HCT116 (cell line): ENCODE data around the gene AKAP13. TPM values are rescaled to one million over a fixed set of nuclear protein-coding genes. Genes with fewer than 3 reads are reported as not detected.

Experiments used
- ATAC-seq: fragments of 200-7000 bp; cut with Tn5 transposase; 2 replicates; pipeline ENCODE4 v1.9.1; 2020; ENCODE audit warnings: mild to moderate bottlenecking, moderate library complexity
- BruUV-seq: library from RNA; stranded (reverse); fragments of 400-500 nt; replicated peaks from 2 replicates; lab custom pipeline; 2021; lab: Mats Ljungman, UMichigan
- CTCF ChIA-PET: fragments of 300-600 bp; sonication (Branson Sonifier 250); formaldehyde crosslinking; loops from one replicate; lab custom pipeline; 2021; ENCODE audit warnings: antibody characterized with exemption; lab: Charles Lee
- POLR2A ChIA-PET: fragments of 300-600, 350-600 bp; sonication (Branson Sonifier 250); formaldehyde crosslinking; loops from one replicate; lab custom pipeline; 2021; ENCODE audit warnings: antibody characterized with exemption; lab: Charles Lee
- RAD21 ChIA-PET, 2 experiments: fragments of 300-600 bp; sonication (Branson Sonifier 250); formaldehyde crosslinking; loops; one replicate each; lab custom pipeline; 2023; ENCODE audit warnings: low total read pairs in 2 of 2; ENCODE audit not compliant: uncharacterized antibody in 2 of 2, unreplicated experiment in 2 of 2, low non-redundant PET in 1 of 2; lab: Charles Lee
- DNase-seq: peaks from one replicate; pipeline ENCODE4 v3.0.0-alpha.2; 2010; ENCODE audit warnings: low read depth, low spot score
- H2AFZ ChIP-seq: fragments of 200-600 bp; shearing (Covaris generic), sonication (generic); 2 replicates; pipeline ENCODE4 v1.6.1; 2017; ENCODE audit warnings: low read depth, mixed run types, mixed read lengths, antibody characterized with exemption, low read length; ENCODE audit not compliant: poor library complexity, severe bottlenecking
- H3K27ac ChIP-seq: 2 replicates; pipeline ENCODE4 v1.5.1; 2012; ENCODE audit warnings: low read depth, low read length
- H3K27me3 ChIP-seq: fragments of 200-600 bp; sonication (generic); 2 replicates; pipeline ENCODE4 v1.6.1; 2016; ENCODE audit warnings: mixed run types, low read length, mixed read lengths; ENCODE audit not compliant: insufficient read depth
- H3K36me3 ChIP-seq, 2 experiments: fragments of 200-500 bp in 1 of 2; fragments of 200-600 bp in 1 of 2; sonication (Bioruptor generic) in 1 of 2; sonication (generic) in 1 of 2; 2 replicates each; pipeline versions ENCODE4 v1.5.1 to v1.6.1; 2014 to 2016; ENCODE audit warnings: low read length in 2 of 2, inconsistent platforms in 1 of 2, mixed read lengths in 1 of 2, mixed run types in 1 of 2; ENCODE audit not compliant: insufficient read depth in 2 of 2, control insufficient read depth in 1 of 2
- H3K4me1 ChIP-seq, 2 experiments: fragments of 200-600 bp in 1 of 2; sonication (generic) in 1 of 2; 2 replicates each; pipeline versions ENCODE4 v1.5.1 to v1.6.1; 2012 to 2017; ENCODE audit warnings: low read length in 2 of 2, inconsistent platforms in 1 of 2, mild to moderate bottlenecking in 1 of 2, mixed read lengths in 1 of 2, mixed run types in 1 of 2, moderate library complexity in 1 of 2; ENCODE audit not compliant: insufficient read depth in 2 of 2, control insufficient read depth in 1 of 2
- H3K4me2 ChIP-seq: fragments of 200-600 bp; sonication (generic); 2 replicates; pipeline ENCODE4 v1.6.1; 2017; ENCODE audit warnings: mixed run types, low read length, mixed read lengths
- H3K4me3 ChIP-seq, 2 experiments: fragments of 200-600 bp in 1 of 2; sonication (generic) in 1 of 2; replicated peaks in 1 of 2; 2 replicates each; pipeline ENCODE4 v1.5.1; 2011 to 2016; ENCODE audit warnings: low read length in 2 of 2, control low read depth in 1 of 2, low read depth in 1 of 2, mild to moderate bottlenecking in 1 of 2, mixed read lengths in 1 of 2, mixed run types in 1 of 2
- H3K79me2 ChIP-seq: fragments of 200-600 bp; sonication (generic); 2 replicates; pipeline ENCODE4 v1.6.1; 2017; ENCODE audit warnings: mild to moderate bottlenecking, mixed run types, low read length, moderate library complexity, mixed read lengths; ENCODE audit not compliant: insufficient read depth
- H3K9ac ChIP-seq: fragments of 200-600 bp; sonication (generic); 2 replicates; pipeline ENCODE4 v1.6.1; 2016; ENCODE audit warnings: low read length, mixed read lengths
- H3K9me2 ChIP-seq: fragments of 200-600 bp; sonication (generic), shearing (Covaris generic); 2 replicates; pipeline ENCODE4 v1.6.1; 2017; ENCODE audit warnings: mixed run types, mild to moderate bottlenecking, moderate library complexity; ENCODE audit not compliant: insufficient read depth
- H3K9me3 ChIP-seq, 2 experiments: fragments of 200-500 bp in 1 of 2; fragments of 200-600 bp in 1 of 2; sonication (Bioruptor generic) in 1 of 2; sonication (generic) in 1 of 2; 2 replicates each; pipeline ENCODE4 v1.6.1; 2014 to 2017; ENCODE audit warnings: low read length in 2 of 2, mixed read lengths in 2 of 2, inconsistent platforms in 1 of 2, low read depth in 1 of 2, mild to moderate bottlenecking in 1 of 2, mixed run types in 1 of 2, moderate library complexity in 1 of 2; ENCODE audit not compliant: control insufficient read depth in 1 of 2, insufficient read depth in 1 of 2
- H4K20me1 ChIP-seq: fragments of 200-600 bp; sonication (generic), shearing (Covaris generic); 2 replicates; pipeline ENCODE4 v1.6.1; 2017; ENCODE audit warnings: mixed run types, mild to moderate bottlenecking, moderate library complexity; ENCODE audit not compliant: insufficient read depth
- CEBPB ChIP-seq: IDR thresholded peaks from 2 replicates; pipeline ENCODE4 v1.6.1; 2012; ENCODE audit warnings: low read depth
- EGR1 ChIP-seq: IDR thresholded peaks from 2 replicates; pipeline ENCODE4 v1.6.1; 2012; ENCODE audit warnings: low read depth
- ELF1 ChIP-seq: IDR thresholded peaks from 2 replicates; pipeline ENCODE4 v1.6.1; 2012; ENCODE audit warnings: low read depth, borderline replicate concordance
- EZH2phosphoT487 ChIP-seq: fragments of 200-600 bp; IDR thresholded peaks from 2 replicates; pipeline ENCODE4 v1.6.1; 2018; ENCODE audit warnings: antibody characterized with exemption, borderline replicate concordance
- FOSL1 ChIP-seq: IDR thresholded peaks from 2 replicates; pipeline ENCODE4 v1.6.1; 2012; ENCODE audit warnings: low read depth
- JUND ChIP-seq: IDR thresholded peaks from 2 replicates; pipeline ENCODE4 v1.6.1; 2012
- POLR2A ChIP-seq: IDR thresholded peaks from 2 replicates; pipeline ENCODE4 v1.7.0; 2011; ENCODE audit warnings: borderline replicate concordance; ENCODE audit not compliant: insufficient read depth, insufficient read length; ENCODE audit errors: extremely low read depth
- SP1 ChIP-seq: IDR thresholded peaks from 2 replicates; pipeline ENCODE4 v1.6.1; 2012; ENCODE audit warnings: low read depth
- SRF ChIP-seq: IDR thresholded peaks from 2 replicates; pipeline ENCODE4 v1.6.1; 2012; ENCODE audit warnings: low read depth
- ZBTB33 ChIP-seq: IDR thresholded peaks from 2 replicates; pipeline ENCODE4 v1.6.1; 2011; ENCODE audit warnings: mild to moderate bottlenecking, low read length, moderate library complexity; ENCODE audit not compliant: insufficient replicate concordance; ENCODE audit errors: extremely low read depth
- ZFX ChIP-seq: fragments of 450-650 bp; IDR thresholded peaks from 2 replicates; pipeline ENCODE4 v1.6.1; 2017
- ZNF274 ChIP-seq: fragments of 200-500 bp; sonication (Bioruptor generic); IDR thresholded peaks from 2 replicates; pipeline ENCODE4 v1.6.1; 2014; ENCODE audit warnings: mild to moderate bottlenecking, low read depth, low read length, inconsistent platforms
- intact Hi-C: fragments of 100-400 bp; cut with micrococcal nuclease; formaldehyde crosslinking; loops from 2 replicates; pipeline ENCODE4 v1.10.0; 2022
- total RNA-seq: library from RNA; stranded (reverse); gene quantifications from one replicate; pipeline ENCODE4 v1.2.1, GENCODE V29; 2021; ENCODE audit not compliant: unreplicated experiment
- TF ChIP-seq, protein P1 (sequence below): IDR thresholded peaks from 2 replicates; pipeline ENCODE4 v1.6.1; 2012; ENCODE audit warnings: low read depth

Gene AKAP13
- total RNA-seq, 1 experiment from 2014 or later: 43.1 TPM

GRCh38 chr15:85598219-85598618, 217.8 kb downstream of the AKAP13 start:
- no peak for DNase-seq
- Histone ChIP-seq H3K9me3 (no peaks in the 10 kb centered on the region), H2AFZ (no peak overlapping the region), H3K27me3 (no peaks in the 10 kb centered on the region), H3K9ac (no peak overlapping the region), H3K4me1 (no peaks in the 10 kb centered on the region), H3K4me3 (no peak overlapping the region), H4K20me1 (no peaks in the 10 kb centered on the region), H3K79me2 (no peaks in the 10 kb centered on the region), H3K9me2 (no peaks in the 10 kb centered on the region), H3K36me3 (no peaks in the 10 kb centered on the region), H3K27ac (no peak overlapping the region), H3K4me2 (no peak overlapping the region)
- intact Hi-C loops: no loop called here
- no TSS peak for BruUV-seq
- ChIA-PET POLR2A (no interaction called here), CTCF (no interaction called here), RAD21 (no interaction called here)
- ATAC-seq: no peak
- no peak for TF ChIP-seq ZFX

GRCh38 chr15:85598718-85599398, 218.5 kb downstream of the AKAP13 start:
- H3K4me3 ChIP-seq: no peak overlapping the region
- BruUV-seq: no TSS peak
- ATAC-seq (no peak), DNase-seq (no peak)
- intact Hi-C loops: no loop called here
- H3K4me1 ChIP-seq: no peaks in the 10 kb centered on the region
- H3K36me3 ChIP-seq: no peaks in the 10 kb centered on the region
- H3K9ac ChIP-seq: no peak overlapping the region
- ChIA-PET POLR2A (interaction anchor here (0.6 kb wide), 1 partner anchor 306 kb away, joined by 3 read pairs; no protein-coding TSS in a partner anchor), RAD21 (no interaction called here), CTCF (no interaction called here)
- no peak overlapping the region for H3K4me2 ChIP-seq
- H3K27ac ChIP-seq: no peak overlapping the region
- no peaks in the 10 kb centered on the region for H3K27me3 ChIP-seq
- H2AFZ ChIP-seq: no peak overlapping the region
- H3K9me3 ChIP-seq: no peaks in the 10 kb centered on the region
- no peaks in the 10 kb centered on the region for H3K79me2 ChIP-seq
- no peaks in the 10 kb centered on the region for H4K20me1 ChIP-seq
- no peaks in the 10 kb centered on the region for H3K9me2 ChIP-seq
- TF ChIP-seq POLR2A (no peak), ELF1 (no peak), EGR1 (no peak), FOSL1 (no peak), CEBPB (no peak), SP1 (no peak), ZNF274 (no peak), SRF (no peak), EZH2phosphoT487 (no peak), JUND (no peak), ZBTB33 (no peak)
- TF ChIP-seq, protein P1, sequence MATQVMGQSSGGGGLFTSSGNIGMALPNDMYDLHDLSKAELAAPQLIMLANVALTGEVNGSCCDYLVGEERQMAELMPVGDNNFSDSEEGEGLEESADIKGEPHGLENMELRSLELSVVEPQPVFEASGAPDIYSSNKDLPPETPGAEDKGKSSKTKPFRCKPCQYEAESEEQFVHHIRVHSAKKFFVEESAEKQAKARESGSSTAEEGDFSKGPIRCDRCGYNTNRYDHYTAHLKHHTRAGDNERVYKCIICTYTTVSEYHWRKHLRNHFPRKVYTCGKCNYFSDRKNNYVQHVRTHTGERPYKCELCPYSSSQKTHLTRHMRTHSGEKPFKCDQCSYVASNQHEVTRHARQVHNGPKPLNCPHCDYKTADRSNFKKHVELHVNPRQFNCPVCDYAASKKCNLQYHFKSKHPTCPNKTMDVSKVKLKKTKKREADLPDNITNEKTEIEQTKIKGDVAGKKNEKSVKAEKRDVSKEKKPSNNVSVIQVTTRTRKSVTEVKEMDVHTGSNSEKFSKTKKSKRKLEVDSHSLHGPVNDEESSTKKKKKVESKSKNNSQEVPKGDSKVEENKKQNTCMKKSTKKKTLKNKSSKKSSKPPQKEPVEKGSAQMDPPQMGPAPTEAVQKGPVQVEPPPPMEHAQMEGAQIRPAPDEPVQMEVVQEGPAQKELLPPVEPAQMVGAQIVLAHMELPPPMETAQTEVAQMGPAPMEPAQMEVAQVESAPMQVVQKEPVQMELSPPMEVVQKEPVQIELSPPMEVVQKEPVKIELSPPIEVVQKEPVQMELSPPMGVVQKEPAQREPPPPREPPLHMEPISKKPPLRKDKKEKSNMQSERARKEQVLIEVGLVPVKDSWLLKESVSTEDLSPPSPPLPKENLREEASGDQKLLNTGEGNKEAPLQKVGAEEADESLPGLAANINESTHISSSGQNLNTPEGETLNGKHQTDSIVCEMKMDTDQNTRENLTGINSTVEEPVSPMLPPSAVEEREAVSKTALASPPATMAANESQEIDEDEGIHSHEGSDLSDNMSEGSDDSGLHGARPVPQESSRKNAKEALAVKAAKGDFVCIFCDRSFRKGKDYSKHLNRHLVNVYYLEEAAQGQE: no peak
